NT2/D1 (cell line): Measurements from ENCODE around the gene ECHDC1.

ENCODE experiments used
- DNase-seq: peaks from one replicate; pipeline ENCODE4 v3.0.0-alpha.2; 2011; ENCODE audit warnings: low read depth, low spot score
- H3K27me3 ChIP-seq: 2 replicates; pipeline ENCODE4 v1.6.0; 2011; ENCODE audit warnings: mild to moderate bottlenecking; ENCODE audit not compliant: insufficient read length, insufficient read depth
- H3K36me3 ChIP-seq: 2 replicates; pipeline ENCODE4 v1.6.1; 2011; ENCODE audit warnings: mild to moderate bottlenecking, low read length, mixed read lengths; ENCODE audit not compliant: insufficient read depth, insufficient read length
- H3K4me1 ChIP-seq: 2 replicates; pipeline ENCODE4 v1.5.1; 2011; ENCODE audit not compliant: insufficient read depth, insufficient read length
- H3K4me3 ChIP-seq: 2 replicates; pipeline ENCODE4 v1.5.1; 2011; ENCODE audit warnings: low read depth; ENCODE audit not compliant: insufficient read length
- H3K9ac ChIP-seq: 2 replicates; pipeline ENCODE4 v1.6.0; 2011; ENCODE audit warnings: low read depth; ENCODE audit not compliant: insufficient read length
- H3K9me3 ChIP-seq: 2 replicates; pipeline ENCODE4 v1.5.1; 2011; ENCODE audit warnings: mild to moderate bottlenecking, low read length; ENCODE audit not compliant: insufficient read depth
- SUZ12 ChIP-seq: IDR thresholded peaks from 2 replicates; pipeline ENCODE4 v1.6.1; 2011; ENCODE audit not compliant: insufficient read length, insufficient read depth; ENCODE audit errors: extremely low read depth
- YY1 ChIP-seq: IDR thresholded peaks from 2 replicates; pipeline ENCODE4 v1.6.1; 2011; ENCODE audit not compliant: insufficient read length, insufficient read depth
- ZNF274 ChIP-seq: IDR thresholded peaks from 2 replicates; pipeline ENCODE4 v1.6.1; 2011; ENCODE audit warnings: mild to moderate bottlenecking, low read depth, low read length

Gene ECHDC1

GRCh38 chr6:127263481-127263880 lies 79.9 kb downstream of the ECHDC1 start:
- Histone ChIP-seq H3K27me3 (no peaks in the 10 kb centered on the region), H3K4me3 (no peak overlapping the region), H3K4me1 (no peaks in the 10 kb centered on the region), H3K36me3 (no peaks in the 10 kb centered on the region), H3K9ac (no peak overlapping the region), H3K9me3 (no peaks in the 10 kb centered on the region)
- TF ChIP-seq SUZ12 (no peak), YY1 (no peak), ZNF274 (no peak)
- no peak for DNase-seq

GRCh38 chr6:127262896-127263295 lies 80.5 kb downstream of the ECHDC1 start:
- no peaks in the 10 kb centered on the region for H3K27me3 ChIP-seq
- H3K4me1 ChIP-seq: no peaks in the 10 kb centered on the region
- H3K4me3 ChIP-seq: no peak overlapping the region
- TF ChIP-seq ZNF274 (no peak), YY1 (no peak), SUZ12 (no peak)
- no peaks in the 10 kb centered on the region for H3K36me3 ChIP-seq
- no peak overlapping the region for H3K9ac ChIP-seq
- no peak for DNase-seq
- no peaks in the 10 kb centered on the region for H3K9me3 ChIP-seq

- H3K4me1 ChIP-seq: no peaks in the 10 kb centered on the region
- no peaks in the 10 kb centered on the region for H3K36me3 ChIP-seq
- no peak for TF ChIP-seq SUZ12
- TF ChIP-seq ZNF274: no peak
- no peak for TF ChIP-seq YY1
- H3K9me3 ChIP-seq: no peaks in the 10 kb centered on the region
- H3K9ac ChIP-seq: no peak overlapping the region
- no peak for DNase-seq
- no peak overlapping the region for H3K4me3 ChIP-seq
- H3K27me3 ChIP-seq: no peaks in the 10 kb centered on the region
Observed at GRCh38 chr6:127255286-127255685, 88.1 kb downstream of the ECHDC1 start.

- DNase-seq: no peak
- Histone ChIP-seq H3K4me3 (no peak overlapping the region), H3K9me3 (no peaks in the 10 kb centered on the region), H3K4me1 (no peaks in the 10 kb centered on the region), H3K36me3 (no peaks in the 10 kb centered on the region), H3K9ac (no peak overlapping the region), H3K27me3 (no peaks in the 10 kb centered on the region)
- TF ChIP-seq SUZ12: no peak
- TF ChIP-seq YY1: no peak
- no peak for TF ChIP-seq ZNF274
Observed at GRCh38 chr6:127249621-127250020, 93.8 kb downstream of the ECHDC1 start.

- no peaks in the 10 kb centered on the region for H3K36me3 ChIP-seq
- no peaks in the 10 kb centered on the region for H3K9me3 ChIP-seq
- H3K4me1 ChIP-seq: no peaks in the 10 kb centered on the region
- TF ChIP-seq SUZ12 (no peak), YY1 (no peak), ZNF274 (no peak)
- no peak overlapping the region for H3K4me3 ChIP-seq
- no peak for DNase-seq
- H3K27me3 ChIP-seq: no peaks in the 10 kb centered on the region
- no peak overlapping the region for H3K9ac ChIP-seq
Observed at GRCh38 chr6:127247114-127248096, 96.0 kb downstream of the ECHDC1 start.

- Histone ChIP-seq H3K36me3 (no peaks in the 10 kb centered on the region), H3K9me3 (no peaks in the 10 kb centered on the region), H3K27me3 (no peaks in the 10 kb centered on the region), H3K9ac (no peak overlapping the region), H3K4me1 (no peaks in the 10 kb centered on the region), H3K4me3 (no peak overlapping the region)
- DNase-seq: no peak
- TF ChIP-seq SUZ12 (no peak), ZNF274 (no peak), YY1 (no peak)
Observed at GRCh38 chr6:127243501-127243900, 99.9 kb downstream of the ECHDC1 start.
